ENCODE results near the gene P2RX3.
"Not testable (repeated sequence)": the region's sequence is repeated elsewhere in the genome, so short reads cannot be mapped to it uniquely, and the experiment has no call there.

Gene P2RX3

GRCh38 chr11:57324886-57325734, 13.0 kb upstream of the P2RX3 start, which contains the start of gene TNKS1BP1:
TSS of gene TNKS1BP1 (minus strand) at chr11:57324952. CDS start at chr11:57321885, 3,067 bp downstream.
- peak; percentile 96 for DNase-seq (ENCODE audit: low spot score)

- DNase-seq (ENCODE audit: low spot score): no peak
Measured at GRCh38 chr11:57325735-57326048, 12.5 kb upstream of the P2RX3 start.

- DNase-seq (ENCODE audit: low spot score): no peak
Measured at GRCh38 chr11:57327721-57328120, 10.4 kb upstream of the P2RX3 start.

- no peak for DNase-seq (ENCODE audit: low spot score)
Measured at GRCh38 chr11:57330029-57330428, 8.1 kb upstream of the P2RX3 start.

GRCh38 chr11:57331720-57332119, 6.4 kb upstream of the P2RX3 start:
- DNase-seq (ENCODE audit: low spot score): no peak

- no peak for DNase-seq (ENCODE audit: low spot score)
Measured at GRCh38 chr11:57332694-57333440, 5.3 kb upstream of the P2RX3 start.

- no peak for DNase-seq (ENCODE audit: low spot score)
Measured at GRCh38 chr11:57335023-57335342, 3.2 kb upstream of the P2RX3 start.

- peak; percentile 85 for DNase-seq (ENCODE audit: low spot score)
Measured at GRCh38 chr11:57335343-57336110, 2.6 kb upstream of the P2RX3 start, which contains the start of gene SSRP1. TSS of gene SSRP1 (minus strand) at chr11:57335892. CDS start at chr11:57335121, 771 bp downstream.

GRCh38 chr11:57336111-57336666, 2.0 kb upstream of the P2RX3 start:
- no peak for DNase-seq (ENCODE audit: low spot score)

- not testable (repeated sequence) for DNase-seq (ENCODE audit: low spot score)
Measured at GRCh38 chr11:57336856-57337255, 1.3 kb upstream of the P2RX3 start.

- no peak for DNase-seq (ENCODE audit: low spot score)
Measured at GRCh38 chr11:57339328-57339727, 1.2 kb downstream of the P2RX3 start.

- DNase-seq (ENCODE audit: low spot score): no peak
Measured at GRCh38 chr11:57340039-57340615, 2.0 kb downstream of the P2RX3 start.

- no peak for DNase-seq (ENCODE audit: low spot score)
Measured at GRCh38 chr11:57341250-57341808, 3.2 kb downstream of the P2RX3 start.

- no peak for DNase-seq (ENCODE audit: low spot score)
Measured at GRCh38 chr11:57342702-57343101, 4.5 kb downstream of the P2RX3 start.

- DNase-seq (ENCODE audit: low spot score): no peak
Measured at GRCh38 chr11:57343825-57344224, 5.7 kb downstream of the P2RX3 start.

GRCh38 chr11:57344826-57345225, 6.7 kb downstream of the P2RX3 start:
- no peak for DNase-seq (ENCODE audit: low spot score)

- DNase-seq (ENCODE audit: low spot score): peak; percentile 69
Measured at GRCh38 chr11:57345555-57346211, 7.5 kb downstream of the P2RX3 start.

GRCh38 chr11:57347336-57347735, 9.2 kb downstream of the P2RX3 start:
- no peak for DNase-seq (ENCODE audit: low spot score)

- no peak for DNase-seq (ENCODE audit: low spot score)
Measured at GRCh38 chr11:57348052-57348451, 9.9 kb downstream of the P2RX3 start.

- no peak for DNase-seq (ENCODE audit: low spot score)
Measured at GRCh38 chr11:57348636-57349313, 10.6 kb downstream of the P2RX3 start.
